ENCODE results near the gene PTPRS. TPM values are rescaled to one million over a fixed set of nuclear protein-coding genes. Genes with fewer than 3 reads are reported as not detected.

PTPRS gene
- total RNA-seq, 6 experiments from 2014 or later, result 6.1 to 39.9 (median 22.1) TPM

DNA sequence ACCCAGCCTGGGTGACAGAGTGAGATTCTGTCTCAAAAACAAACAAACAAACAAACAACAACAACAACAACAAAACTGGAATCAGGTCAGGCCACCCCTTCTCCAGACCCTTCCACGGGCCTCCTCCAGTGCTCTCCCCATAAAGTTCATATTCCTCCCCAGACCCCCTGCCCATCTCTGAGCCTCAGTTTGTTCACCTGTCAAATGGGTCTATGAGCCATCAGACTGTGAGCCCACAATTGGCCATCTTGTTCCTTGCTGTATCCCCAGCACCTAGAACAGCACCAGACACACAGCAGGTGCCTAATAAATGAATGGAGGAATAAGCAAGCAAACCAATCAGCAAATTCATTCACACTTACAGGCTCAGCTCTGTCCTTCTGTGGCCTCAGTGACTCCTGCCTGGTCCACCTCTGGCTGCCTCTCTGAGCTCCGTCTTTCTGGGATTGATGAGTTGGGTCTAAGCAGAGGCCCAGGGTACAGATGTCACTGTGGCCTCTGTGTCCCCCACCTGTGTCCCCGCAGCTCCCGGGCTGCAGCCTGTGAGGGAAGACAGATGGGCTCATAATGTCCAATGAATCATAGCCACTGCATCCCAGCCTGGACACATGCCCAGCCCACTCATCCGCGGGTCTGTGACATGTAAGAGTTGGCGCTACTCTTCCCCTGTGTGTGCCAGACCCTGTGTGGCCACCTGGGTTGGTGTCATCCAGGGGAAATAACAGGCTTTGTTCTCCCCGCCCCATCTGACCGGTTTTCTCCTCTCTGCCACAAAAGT lies 19.6 kb upstream of the PTPRS start:
- no peak overlapping the region for H3K4me3 ChIP-seq
- H3K27me3 ChIP-seq, result no peaks in the 10 kb centered on the region
- no peaks in the 10 kb centered on the region for H3K36me3 ChIP-seq
- WGBS (ENCODE audit: insufficient coverage, low coverage, low lambda C conversion rate, missing lambda C conversion rate), result 46% methylated on average over 4 of the region's 9 CpGs
- H3K4me1 ChIP-seq, result no peaks in the 10 kb centered on the region
- H3K27ac ChIP-seq, result no peak overlapping the region
- no peaks in the 10 kb centered on the region for H3K9me3 ChIP-seq
- no peak for DNase-seq
- no peak for TF ChIP-seq POLR2A (IDR thresholded peaks at IDR 0.05)
- TF ChIP-seq, protein P1, sequence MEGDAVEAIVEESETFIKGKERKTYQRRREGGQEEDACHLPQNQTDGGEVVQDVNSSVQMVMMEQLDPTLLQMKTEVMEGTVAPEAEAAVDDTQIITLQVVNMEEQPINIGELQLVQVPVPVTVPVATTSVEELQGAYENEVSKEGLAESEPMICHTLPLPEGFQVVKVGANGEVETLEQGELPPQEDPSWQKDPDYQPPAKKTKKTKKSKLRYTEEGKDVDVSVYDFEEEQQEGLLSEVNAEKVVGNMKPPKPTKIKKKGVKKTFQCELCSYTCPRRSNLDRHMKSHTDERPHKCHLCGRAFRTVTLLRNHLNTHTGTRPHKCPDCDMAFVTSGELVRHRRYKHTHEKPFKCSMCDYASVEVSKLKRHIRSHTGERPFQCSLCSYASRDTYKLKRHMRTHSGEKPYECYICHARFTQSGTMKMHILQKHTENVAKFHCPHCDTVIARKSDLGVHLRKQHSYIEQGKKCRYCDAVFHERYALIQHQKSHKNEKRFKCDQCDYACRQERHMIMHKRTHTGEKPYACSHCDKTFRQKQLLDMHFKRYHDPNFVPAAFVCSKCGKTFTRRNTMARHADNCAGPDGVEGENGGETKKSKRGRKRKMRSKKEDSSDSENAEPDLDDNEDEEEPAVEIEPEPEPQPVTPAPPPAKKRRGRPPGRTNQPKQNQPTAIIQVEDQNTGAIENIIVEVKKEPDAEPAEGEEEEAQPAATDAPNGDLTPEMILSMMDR (IDR thresholded peaks at IDR 0.05), result no peak
- ATAC-seq, result no peak
- intact Hi-C loops (cut with DNase I), result no loop called here

DNA sequence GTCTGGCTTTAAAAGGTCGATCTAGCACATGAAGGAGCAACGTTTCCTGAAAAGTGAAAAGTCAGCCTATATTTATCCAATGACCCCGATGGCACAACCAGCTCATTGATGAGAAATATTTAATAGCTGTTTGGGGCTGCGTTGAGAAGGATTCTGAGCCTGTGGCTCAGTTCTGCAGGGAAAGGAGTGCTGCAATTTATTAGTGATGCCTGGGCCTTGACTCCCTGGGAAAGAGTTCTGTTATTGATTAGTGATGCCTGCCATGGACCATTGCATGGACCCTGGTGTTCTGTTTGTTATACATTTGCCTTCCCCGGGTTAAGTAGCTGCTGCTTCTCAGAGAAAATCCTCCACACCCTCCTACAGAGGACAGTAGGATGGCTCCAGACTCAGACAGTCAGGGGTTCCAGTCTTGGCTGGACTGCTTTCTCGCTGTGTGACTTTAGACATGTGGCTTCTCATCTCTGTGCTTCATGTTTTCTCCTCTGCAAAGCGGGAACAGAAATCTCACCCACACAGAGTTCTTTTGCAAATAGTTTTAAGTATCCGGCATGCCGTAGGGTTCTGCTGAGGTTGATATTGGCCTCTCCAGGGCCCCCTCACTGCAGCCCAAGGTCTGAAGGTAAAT lies 17.7 kb upstream of the PTPRS start:
- ATAC-seq (no peak), DNase-seq (no peak)
- TF ChIP-seq, protein P1 (IDR thresholded peaks at IDR 0.05), result no peak
- no peak for TF ChIP-seq POLR2A (IDR thresholded peaks at IDR 0.05)
- Histone ChIP-seq H3K27ac (no peak overlapping the region), H3K4me1 (no peaks in the 10 kb centered on the region), H3K36me3 (no peaks in the 10 kb centered on the region), H3K9me3 (no peaks in the 10 kb centered on the region), H3K27me3 (no peaks in the 10 kb centered on the region), H3K4me3 (no peak overlapping the region)
- intact Hi-C loops (cut with DNase I), result no loop called here
- WGBS (ENCODE audit: insufficient coverage, low coverage, low lambda C conversion rate, missing lambda C conversion rate), result 53% methylated on average over 6 of the region's 9 CpGs

GRCh38 chr19:5357584-5357983 lies 17.0 kb upstream of the PTPRS start:
- Histone ChIP-seq H3K27me3 (no peaks in the 10 kb centered on the region), H3K9me3 (no peaks in the 10 kb centered on the region), H3K4me3 (no peak overlapping the region), H3K36me3 (no peaks in the 10 kb centered on the region), H3K4me1 (no peaks in the 10 kb centered on the region), H3K27ac (no peak overlapping the region)
- TF ChIP-seq, protein P1 (IDR thresholded peaks at IDR 0.05), result no peak
- TF ChIP-seq POLR2A (IDR thresholded peaks at IDR 0.05), result no peak
- WGBS (ENCODE audit: insufficient coverage, low coverage, low lambda C conversion rate, missing lambda C conversion rate), result 48% methylated on average over 4 of the region's 4 CpGs
- DNase-seq (no peak), ATAC-seq (no peak)
- intact Hi-C loops (cut with DNase I), result no loop called here

DNA sequence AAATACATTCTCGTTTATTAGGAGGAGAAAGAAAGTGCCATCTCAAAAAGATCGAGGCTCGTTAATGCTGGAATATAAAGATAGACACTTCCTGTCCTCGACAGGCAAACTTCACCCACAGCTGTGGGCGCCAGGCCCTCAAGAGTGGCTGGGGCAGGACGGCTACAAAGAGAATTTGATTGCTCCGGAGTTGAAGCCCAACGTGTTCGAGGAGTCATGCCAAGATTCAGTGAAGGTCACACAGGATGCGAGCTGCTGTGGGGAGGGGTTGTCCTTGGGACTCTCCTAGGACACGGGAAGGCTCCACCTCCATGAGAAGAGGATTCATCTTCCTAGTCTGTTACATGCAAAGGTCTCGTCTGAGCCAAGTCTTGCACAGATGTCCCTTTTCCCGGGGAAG lies 16.3 kb upstream of the PTPRS start:
- Histone ChIP-seq H3K27me3 (no peaks in the 10 kb centered on the region), H3K36me3 (no peaks in the 10 kb centered on the region), H3K4me1 (no peaks in the 10 kb centered on the region), H3K4me3 (no peak overlapping the region), H3K27ac (no peak overlapping the region), H3K9me3 (no peaks in the 10 kb centered on the region)
- DNase-seq (no peak), ATAC-seq (no peak)
- TF ChIP-seq POLR2A (IDR thresholded peaks at IDR 0.05), result no peak
- TF ChIP-seq, protein P1 (IDR thresholded peaks at IDR 0.05), result no peak
- intact Hi-C loops (cut with DNase I), result no loop called here
- 28% methylated on average over 9 of the region's 13 CpGs for WGBS (ENCODE audit: insufficient coverage, low coverage, low lambda C conversion rate, missing lambda C conversion rate)

All from right lobe of liver (tissue), 6 donors.